ENCODE results near the gene ANP32E.
"Not testable (repeated sequence)": the region's sequence is repeated elsewhere in the genome, so short reads cannot be mapped to it uniquely, and the experiment has no call there.

GRCh38 chr1:150232921-150233320 is 3.0 kb downstream of the ANP32E start:
- TF ChIP-seq RAD21 (CRISPR knock-in tag; IDR thresholded peaks at IDR 0.05); ZNF414 (CRISPR knock-in tag; IDR thresholded peaks at IDR 0.05); ARID2 (CRISPR knock-in tag; IDR thresholded peaks at IDR 0.05; ENCODE audit: borderline replicate concordance); BCL3 (CRISPR knock-in tag; IDR thresholded peaks at IDR 0.05); KDM5A (IDR thresholded peaks at IDR 0.05; ENCODE audit: borderline replicate concordance, low read length); SP1 (IDR thresholded peaks at IDR 0.05); SP1 (CRISPR knock-in tag; IDR thresholded peaks at IDR 0.05); NFATC3 (CRISPR knock-in tag; IDR thresholded peaks at IDR 0.05); POGZ (CRISPR knock-in tag; IDR thresholded peaks at IDR 0.05); ZNF557 (CRISPR knock-in tag; IDR thresholded peaks at IDR 0.05); XRCC5 (optimal IDR thresholded peaks at IDR 0.05; ENCODE audit: low read length); NFIB (CRISPR knock-in tag; IDR thresholded peaks at IDR 0.05; ENCODE audit: borderline replicate concordance); GABPA (IDR thresholded peaks at IDR 0.05; ENCODE audit: low read depth, low read length); GABPA (CRISPR knock-in tag; IDR thresholded peaks at IDR 0.05; ENCODE audit: low read depth); ELF4 (CRISPR knock-in tag; IDR thresholded peaks at IDR 0.05; ENCODE audit: borderline replicate concordance): not testable (repeated sequence)
